Fibroblast of lung (primary cell): ENCODE data around the gene CTRB2.

ENCODE experiments used
- CTCF ChIP-seq, 2 donors: IDR thresholded peaks in 1 of 2; conservative IDR thresholded peaks in 1 of 2; 1 replicate in 1 of 2; 2 replicates in 1 of 2; pipeline ENCODE4 v1.5.1; 2011 to 2012; ENCODE audit warnings: low read length in 2 of 2, control low read depth in 1 of 2, inconsistent platforms in 1 of 2, low read depth in 1 of 2, mild to moderate bottlenecking in 1 of 2
- EZH2 ChIP-seq: IDR thresholded peaks from 2 replicates; pipeline ENCODE4 v1.5.1; 2012; ENCODE audit warnings: low read length, control low read depth, mild to moderate bottlenecking; ENCODE audit errors: missing control alignments

- TF ChIP-seq CTCF (conservative IDR thresholded peaks at IDR 0.05 in 1 of 2, IDR thresholded peaks at IDR 0.05 in 1 of 2; ENCODE audit: low read depth in 1 of 2, low read length in 2 of 2) (no peak), EZH2 (no peak)
Measured at GRCh38 chr16:75229172-75230031, 22.4 kb upstream of the CTRB2 start.
